Measurements from ENCODE around the gene HAUS3.

- TF ChIP-seq, protein P1, sequence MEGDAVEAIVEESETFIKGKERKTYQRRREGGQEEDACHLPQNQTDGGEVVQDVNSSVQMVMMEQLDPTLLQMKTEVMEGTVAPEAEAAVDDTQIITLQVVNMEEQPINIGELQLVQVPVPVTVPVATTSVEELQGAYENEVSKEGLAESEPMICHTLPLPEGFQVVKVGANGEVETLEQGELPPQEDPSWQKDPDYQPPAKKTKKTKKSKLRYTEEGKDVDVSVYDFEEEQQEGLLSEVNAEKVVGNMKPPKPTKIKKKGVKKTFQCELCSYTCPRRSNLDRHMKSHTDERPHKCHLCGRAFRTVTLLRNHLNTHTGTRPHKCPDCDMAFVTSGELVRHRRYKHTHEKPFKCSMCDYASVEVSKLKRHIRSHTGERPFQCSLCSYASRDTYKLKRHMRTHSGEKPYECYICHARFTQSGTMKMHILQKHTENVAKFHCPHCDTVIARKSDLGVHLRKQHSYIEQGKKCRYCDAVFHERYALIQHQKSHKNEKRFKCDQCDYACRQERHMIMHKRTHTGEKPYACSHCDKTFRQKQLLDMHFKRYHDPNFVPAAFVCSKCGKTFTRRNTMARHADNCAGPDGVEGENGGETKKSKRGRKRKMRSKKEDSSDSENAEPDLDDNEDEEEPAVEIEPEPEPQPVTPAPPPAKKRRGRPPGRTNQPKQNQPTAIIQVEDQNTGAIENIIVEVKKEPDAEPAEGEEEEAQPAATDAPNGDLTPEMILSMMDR (IDR thresholded peaks at IDR 0.05; ENCODE audit: poor library complexity), result no peak
- no peak for TF ChIP-seq EZH2 (IDR thresholded peaks at IDR 0.05; ENCODE audit: borderline replicate concordance)
These were observed 42.4 kb upstream of the HAUS3 start for GRCh38 chr4:2284161-2284933.

Measured in hepatocyte (in vitro differentiated cells).